NOMO-1 treated with dmso at 0.1 percent for 144 hours (cell line): ENCODE results near the gene MPL.
A peak's percentile ranks its signal among the peaks of the same experiment; 100 is the strongest.
"Not testable (repeated sequence)": the region's sequence is repeated elsewhere in the genome, so short reads cannot be mapped to it uniquely, and the experiment has no call there.

Source experiments
- DNase-seq: peaks from one replicate; lab custom pipeline; 2025; ENCODE audit not compliant: unreplicated experiment; lab: John Stamatoyannopoulos, UW

MPL gene

DNA sequence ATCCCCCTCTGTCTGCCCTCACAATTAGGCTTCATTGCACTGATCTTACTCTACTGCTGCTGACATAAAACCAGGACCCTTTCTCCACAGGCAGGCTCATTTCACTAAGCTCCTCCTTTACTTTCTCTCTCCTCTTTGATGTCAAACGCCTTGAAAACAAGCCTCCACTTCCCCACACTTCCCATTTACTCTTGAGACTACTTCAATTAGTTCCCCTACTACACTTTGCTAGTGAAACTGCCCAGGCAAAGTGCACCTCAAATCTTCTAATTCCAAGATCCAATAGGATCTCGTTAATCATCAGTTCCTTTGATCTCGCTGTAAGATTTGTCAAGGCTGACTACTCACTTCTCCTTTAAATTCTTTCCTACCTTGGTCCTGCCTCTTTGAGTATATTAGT is 15.3 kb downstream of the MPL start:
- DNase-seq: no peak

DNA sequence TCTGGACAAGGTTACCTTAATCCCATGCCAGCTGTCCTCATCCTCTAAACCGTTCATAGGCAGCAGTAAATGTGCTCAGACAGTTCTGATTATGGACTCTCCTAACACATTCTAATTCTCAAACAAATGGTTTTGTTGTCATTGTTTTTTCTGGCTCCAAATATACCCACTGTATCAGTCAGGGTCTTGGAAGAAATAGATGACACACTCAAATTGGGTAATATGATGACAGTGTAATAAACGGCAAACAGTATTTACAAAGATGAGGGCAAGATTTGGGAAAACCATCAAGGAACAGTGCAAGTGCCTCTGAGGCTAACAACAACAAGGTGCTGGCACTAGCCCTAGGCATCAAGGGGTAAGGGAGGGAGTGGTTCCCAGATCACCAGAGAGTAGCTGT is 16.9 kb downstream of the MPL start:
- no peak for DNase-seq

DNA sequence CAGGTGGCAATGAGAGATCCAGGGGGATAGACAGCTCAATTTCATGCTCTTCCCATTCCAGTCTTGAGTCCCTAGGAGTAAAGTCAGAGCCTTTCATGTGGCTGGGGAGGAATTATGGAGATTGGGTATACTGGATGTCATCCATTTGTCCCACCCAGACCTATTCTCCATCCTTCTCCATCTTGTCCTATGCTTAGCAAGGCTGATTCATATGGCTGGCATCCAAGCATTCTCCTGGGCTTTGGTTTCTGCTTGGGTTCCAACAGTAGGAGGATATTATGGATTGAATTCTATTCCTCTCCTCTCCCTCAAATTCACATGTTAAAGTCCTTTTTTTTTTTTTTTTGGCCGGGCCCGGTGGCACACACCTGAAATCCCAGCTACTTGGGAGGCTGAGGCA is 17.3 kb downstream of the MPL start:
- no peak for DNase-seq

DNA sequence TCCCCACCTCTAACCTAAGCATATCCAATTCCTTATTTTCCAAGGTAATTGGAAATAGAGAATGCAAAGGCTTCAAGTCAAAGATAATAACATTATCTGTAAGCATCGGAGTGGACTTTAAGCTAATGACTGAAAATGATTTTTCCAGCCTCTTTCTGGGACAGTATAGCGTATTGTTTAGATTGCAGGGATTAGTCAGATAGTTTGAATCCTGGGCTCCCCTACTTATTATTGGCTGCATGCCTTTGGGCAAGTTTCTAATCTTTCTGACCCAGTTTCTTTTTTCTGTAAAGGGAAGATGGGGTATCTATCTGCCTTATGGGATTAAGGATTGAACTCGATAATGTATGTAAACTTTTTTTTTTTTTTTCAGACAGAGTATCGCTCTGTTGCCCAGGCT is 19.6 kb downstream of the MPL start:
- DNase-seq: no peak

DNA sequence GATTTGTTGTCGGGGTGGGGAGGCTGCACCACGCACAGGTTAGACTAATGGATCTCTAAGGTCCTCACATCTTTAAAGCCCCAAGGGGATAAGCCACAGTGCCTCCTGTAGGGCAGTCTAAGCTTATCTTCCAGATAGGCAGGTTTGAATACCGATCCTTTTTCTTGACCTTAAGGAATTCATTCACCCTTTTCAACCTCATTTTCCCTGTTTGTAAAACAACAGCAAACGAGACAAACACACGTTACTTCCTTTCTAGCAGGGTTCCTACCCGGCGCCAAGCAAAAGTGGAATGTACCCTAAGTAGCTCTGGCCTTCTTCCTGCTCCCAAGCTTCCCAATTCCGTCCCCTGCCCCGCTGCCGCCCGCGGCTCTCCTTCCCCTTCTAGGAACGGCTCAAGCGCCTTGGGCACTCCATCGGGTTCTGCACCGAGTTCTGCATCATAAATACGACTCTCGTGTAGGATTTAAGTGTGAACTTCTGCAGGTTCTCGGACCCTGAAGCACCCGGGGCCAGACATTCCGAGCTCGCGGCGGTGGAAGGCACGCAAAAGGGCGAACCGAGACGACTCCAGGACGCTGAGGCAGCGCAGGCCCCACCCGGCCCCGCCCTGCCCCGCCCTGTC is 20.6 kb downstream of the MPL start:
- DNase-seq: peak; percentile 31

DNA sequence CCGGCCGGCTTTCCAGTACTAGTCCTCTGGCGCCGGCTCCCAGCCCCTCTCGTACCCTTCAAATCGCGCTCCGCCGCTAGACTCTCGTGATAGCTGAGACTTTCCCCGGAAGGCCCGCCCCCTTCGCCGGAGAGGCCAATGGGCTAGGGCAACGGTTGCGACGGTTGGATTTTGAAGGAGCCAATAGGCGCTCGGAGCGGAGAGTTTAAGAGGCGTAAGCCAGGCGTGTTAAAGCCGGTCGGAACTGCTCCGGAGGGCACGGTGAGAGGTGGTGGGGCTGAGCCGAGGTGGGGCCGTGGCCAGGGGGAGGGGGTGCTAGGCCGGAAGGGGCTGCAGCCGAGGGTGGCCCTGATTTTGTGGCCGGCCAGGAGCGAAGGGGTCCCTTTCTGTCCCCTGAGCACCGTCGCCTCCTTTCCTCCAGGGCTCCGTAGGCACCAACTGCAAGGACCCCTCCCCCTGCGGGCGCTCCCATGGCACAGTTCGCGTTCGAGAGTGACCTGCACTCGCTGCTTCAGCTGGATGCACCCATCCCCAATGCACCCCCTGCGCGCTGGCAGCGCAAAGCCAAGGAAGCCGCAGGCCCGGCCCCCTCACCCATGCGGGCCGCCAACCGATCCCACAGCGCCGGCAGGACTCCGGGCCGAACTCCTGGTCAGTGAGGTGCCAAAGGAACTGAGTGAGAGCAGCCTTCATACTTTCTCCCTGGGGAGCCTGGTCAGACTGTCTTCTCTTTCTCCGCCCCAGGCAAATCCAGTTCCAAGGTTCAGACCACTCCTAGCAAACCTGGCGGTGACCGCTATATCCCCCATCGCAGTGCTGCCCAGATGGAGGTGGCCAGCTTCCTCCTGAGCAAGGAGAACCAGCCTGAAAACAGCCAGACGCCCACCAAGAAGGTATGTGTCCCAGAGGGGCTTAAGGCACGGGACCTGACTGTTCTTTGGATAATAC is 21.4 kb downstream of the MPL start, which contains the start of gene CDC20:
Gene CDC20, plus strand, starts transcription at position 236 of the 948 bp plus-strand sequence. Its CDS starts 235 bp downstream, at position 471.
- peak; percentile 98 for DNase-seq

DNA sequence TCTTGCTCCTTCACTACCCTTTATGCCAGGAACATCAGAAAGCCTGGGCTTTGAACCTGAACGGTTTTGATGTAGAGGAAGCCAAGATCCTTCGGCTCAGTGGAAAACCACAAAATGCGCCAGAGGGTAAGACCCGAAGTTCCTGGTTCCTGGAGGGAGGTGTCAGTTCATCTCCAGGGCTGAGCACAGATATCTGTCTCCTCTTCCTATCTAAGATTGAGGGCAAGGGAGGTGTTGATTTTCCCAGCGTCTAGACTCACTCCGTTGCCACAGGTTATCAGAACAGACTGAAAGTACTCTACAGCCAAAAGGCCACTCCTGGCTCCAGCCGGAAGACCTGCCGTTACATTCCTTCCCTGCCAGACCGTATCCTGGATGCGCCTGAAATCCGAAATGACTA is 22.1 kb downstream of the MPL start:
- DNase-seq: no peak

DNA sequence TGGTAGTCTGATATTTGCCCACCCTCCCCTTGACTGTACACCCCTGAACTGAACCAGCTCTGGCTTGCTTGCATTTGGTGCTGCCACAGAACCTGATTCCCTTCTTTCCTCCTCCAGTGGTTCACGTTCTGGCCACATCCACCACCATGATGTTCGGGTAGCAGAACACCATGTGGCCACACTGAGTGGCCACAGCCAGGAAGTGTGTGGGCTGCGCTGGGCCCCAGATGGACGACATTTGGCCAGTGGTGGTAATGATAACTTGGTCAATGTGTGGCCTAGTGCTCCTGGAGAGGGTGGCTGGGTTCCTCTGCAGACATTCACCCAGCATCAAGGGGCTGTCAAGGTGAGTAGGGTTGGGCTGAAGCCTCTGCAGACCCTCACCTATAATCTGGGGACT is 23.0 kb downstream of the MPL start:
- DNase-seq: no peak

DNA sequence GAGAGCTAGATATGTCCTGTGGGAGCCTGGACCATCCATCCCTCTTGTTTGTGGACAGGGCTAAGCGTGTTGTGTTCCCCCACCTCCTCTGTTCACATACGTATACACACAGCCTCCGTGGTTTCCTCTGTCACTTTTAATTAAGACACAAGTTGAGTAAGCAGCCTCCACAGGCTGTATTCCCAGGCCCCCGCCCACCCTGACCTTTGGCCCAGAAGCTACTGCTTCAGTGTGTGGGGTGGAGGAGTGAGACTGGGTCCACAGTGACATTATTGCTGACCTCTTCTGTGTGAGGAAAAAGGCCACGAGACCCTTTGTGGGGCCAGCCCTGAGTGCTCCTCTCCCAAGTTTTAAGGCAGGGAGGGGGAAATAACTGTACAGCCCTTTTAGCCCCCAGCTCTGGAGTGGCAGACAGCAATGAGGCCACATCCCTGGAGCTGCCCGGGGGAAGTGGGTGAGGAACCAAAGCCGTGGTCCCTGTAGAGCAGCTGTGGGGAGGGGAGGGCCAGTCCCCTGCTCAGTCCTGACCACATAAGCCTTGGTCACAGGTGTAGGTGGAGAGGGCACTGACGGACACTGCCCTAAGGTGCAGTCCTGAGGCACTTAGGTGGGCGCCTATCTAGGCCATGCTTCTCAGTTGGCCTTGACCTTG is 25.8 kb downstream of the MPL start:
- no peak for DNase-seq

DNA sequence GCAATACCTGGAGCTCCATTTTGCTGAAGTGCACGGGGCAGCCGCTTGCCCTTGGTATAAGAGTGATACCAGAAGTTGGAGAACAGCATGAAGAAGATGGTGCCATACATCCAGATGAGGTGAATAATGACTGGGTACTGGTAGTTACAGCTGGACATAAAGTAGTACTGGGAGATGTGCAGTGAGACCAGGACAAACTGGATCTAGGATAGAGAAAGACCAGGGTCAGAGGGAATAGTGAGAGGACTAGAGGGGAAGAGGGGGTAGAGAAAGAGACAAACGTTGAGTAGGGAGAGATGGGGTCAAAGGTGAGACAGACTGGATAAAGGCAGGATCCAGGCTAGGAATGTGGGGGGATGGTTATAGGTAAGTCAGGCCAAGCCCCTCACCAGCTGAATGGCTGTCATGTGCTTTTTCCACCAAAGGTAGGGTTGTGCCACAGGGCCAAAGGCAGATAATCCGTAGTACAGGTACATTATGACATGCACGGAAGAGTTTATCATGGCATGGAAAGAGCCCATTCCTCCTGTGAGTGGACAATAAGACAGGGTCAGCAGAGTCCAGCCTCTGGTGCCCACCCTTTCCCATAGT is 26.4 kb downstream of the MPL start:
- no peak for DNase-seq

DNA sequence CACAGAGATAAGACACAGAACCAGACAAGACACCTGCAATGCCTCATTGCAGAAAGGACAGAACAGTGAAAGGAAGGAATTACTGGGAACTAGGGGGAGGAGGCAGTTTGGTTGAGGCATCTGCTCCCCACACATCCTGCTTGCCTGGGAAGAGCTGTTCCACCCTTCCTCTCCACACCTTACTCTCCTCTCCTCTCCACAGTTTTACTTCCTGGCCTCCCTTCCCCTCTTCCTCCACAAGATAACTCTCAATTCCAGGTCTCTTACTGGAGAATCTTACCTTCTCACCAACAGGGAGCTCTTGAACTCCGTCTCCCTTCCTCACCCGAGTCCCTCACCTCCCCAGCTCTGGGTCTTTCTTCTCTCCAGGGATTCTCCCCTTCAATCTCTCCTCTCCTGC is 28.1 kb downstream of the MPL start:
- no peak for DNase-seq

DNA sequence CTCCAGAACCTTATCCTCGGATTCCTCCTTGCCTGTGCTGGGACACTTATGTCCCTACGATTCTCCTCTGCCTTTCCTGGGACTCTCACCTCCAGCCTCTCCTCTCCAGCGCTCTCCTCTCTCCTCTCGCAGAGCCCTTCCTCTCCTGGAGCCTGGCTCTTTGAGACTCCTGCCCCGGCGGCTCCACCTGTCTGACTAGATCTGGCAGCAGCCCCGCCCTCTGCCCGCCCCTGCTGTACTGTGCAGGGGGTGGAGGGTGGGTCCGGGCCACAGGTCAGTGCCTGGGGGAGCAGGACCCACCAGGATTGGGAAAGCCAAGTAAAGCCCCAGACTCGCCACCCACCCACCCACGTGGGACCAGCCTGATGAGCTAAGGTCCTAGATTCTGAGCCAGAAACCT is 28.6 kb downstream of the MPL start:
- DNase-seq: no peak

DNA sequence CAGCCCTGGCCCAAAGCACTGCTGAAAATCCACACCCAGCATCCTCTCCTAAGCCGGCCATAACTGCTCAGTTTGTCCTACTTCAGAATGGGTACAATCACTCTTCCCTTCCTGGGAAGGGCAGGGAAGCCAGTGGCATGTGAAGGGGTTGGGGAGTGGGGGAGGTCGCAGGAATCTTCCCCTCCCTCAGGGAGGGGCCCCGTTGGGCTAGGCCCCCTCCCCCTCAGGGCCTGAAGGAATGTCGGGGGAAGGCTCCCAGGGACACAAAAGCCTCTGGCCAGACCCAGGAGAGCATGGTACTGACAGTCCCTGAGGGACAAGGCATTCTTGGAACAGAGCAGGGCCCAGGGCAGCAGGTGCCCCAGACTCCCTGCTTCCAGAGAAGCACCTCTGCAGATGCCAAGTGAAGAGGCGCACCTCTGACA is 29.0 kb downstream of the MPL start:
- DNase-seq: no peak

DNA sequence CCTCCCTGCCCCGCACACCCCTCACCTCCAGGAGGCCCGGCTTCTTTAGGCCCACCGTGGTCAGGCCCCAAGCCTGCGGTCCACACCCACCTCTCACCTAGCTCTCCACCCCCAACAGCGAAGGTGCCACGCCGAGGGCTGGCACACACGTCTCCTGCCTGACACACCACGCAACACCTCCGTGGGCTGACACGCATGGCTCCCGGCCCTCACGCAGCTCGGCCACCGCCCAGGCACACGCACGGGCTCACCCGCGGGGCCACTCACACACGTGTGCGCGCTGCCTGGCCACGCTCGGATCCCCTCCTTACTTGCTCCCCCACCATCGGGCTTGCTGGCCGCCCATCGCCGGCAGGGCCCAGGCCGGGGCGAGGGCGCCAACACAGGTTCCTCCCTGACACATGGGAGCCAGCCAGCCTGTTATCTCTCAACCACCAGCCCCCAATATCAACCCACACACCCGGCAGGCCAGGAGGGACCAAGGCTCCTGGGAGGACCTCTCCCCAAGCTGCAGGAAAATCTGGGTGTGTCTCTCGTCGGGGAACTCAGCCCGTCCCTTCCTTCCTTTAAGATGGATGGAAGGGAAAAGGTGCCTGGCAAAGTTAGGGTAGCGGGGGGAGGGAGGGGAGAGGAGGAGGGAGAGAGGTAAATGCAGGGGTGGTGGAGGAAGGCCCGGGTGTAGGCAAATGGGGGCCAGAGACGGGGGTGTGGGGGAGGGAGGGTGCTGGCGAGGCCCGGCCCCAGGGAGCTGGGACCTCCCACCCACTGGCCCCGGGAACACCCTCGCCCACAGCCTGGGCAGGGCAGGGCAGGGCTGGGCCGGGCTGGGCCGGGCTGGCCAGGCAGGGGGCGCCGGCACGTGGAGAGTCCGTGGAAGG is 29.6 kb downstream of the MPL start:
- no peak for DNase-seq

DNA sequence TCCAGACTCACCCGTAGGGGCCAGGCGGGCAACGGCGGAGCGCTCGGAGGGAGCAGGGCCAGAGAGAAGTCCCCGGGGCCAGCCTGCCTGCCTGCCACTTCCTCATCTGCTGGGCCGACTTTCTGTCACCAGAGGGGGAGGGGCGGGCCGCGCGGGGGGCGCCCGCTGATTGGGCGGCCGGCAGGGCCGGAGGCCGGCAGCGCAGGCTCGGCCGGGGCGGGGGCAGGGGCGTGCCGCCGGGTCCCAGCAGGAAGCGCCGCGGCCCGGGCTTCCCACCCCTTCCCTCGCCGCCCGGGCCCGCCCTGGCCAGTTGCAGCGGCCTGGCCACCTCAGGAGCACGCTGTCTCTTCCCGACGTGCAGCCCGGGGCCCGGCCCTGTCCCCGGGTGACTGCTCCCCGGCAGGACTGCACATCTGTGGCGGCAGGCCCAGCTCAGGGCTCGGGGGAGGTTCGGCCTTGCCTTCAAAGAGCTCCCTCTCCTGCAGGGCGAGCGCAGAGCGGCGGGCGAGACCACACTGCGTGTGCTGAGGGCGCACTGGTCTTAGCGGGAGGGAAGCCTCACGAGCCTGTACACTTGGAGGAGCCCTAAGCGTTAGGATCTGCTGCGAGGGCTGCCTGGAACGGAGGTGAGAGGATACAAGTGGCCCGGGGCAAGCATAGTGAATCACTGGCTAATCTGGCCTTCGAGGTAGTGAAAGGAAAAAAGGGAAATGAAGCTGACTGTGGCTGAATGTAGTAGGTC is 30.5 kb downstream of the MPL start, which contains the start of gene ELOVL1:
Gene ELOVL1, minus strand, starts transcription at position 108 of the 742 bp plus-strand sequence. CDS start 2,402 bp downstream, outside the sequence.
- DNase-seq: peak; percentile 89

DNA sequence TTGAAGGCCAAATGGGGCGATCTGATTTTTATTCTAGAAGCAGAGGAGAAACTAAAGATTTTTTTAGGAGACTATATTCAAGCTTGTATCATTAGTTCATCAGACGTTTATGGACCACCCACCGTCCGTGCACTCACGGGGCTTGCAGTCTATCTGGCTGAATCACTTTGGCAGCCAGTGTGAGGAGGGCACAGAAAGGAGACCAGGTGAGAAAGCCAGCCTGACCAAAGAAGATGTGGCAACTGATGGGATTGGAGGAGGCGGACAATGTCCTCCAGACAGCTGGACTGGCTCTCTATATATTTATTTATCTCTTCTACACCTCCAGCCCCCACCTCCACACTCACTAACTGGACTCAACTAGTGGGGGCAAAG is 31.0 kb downstream of the MPL start:
- no peak for DNase-seq

DNA sequence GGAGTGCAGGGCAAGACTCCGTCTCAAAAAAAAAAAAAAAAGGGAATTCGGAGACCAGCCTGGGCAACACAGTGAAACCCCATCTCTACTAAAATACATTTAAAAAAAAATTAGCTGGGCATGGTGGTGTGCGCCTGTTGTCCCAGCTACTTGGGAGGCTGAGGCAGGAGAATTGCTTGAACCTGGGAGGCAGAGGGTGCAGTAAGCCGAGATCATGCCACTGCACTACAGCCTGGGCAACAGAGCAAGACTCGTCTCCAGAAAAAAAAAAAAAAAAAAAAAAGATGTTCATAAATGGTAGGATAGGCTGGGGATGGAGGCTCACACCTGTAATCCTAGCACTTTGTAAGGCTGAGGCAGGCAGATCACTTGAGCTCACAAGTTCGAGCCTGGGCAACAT is 32.2 kb downstream of the MPL start:
- DNase-seq: not testable (repeated sequence)

DNA sequence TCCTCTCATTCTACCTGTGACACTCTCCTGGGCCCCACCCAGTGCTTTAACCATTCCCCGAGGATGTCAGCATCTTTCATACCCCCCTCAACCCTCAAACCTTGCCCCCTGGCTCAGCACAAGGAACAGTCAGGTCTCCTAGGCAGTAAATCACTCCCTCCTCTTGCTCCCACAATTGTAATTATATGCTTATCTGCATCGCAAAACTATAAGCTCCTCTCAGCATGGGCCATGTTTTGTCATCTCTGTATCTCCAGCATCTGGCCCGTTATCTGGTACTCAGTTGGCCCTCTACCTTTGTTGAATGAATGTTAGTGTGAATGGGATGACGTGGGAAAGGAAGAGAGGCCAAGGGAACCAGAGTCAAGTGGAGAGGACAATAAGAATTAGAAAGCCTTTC is 32.9 kb downstream of the MPL start:
- no peak for DNase-seq

DNA sequence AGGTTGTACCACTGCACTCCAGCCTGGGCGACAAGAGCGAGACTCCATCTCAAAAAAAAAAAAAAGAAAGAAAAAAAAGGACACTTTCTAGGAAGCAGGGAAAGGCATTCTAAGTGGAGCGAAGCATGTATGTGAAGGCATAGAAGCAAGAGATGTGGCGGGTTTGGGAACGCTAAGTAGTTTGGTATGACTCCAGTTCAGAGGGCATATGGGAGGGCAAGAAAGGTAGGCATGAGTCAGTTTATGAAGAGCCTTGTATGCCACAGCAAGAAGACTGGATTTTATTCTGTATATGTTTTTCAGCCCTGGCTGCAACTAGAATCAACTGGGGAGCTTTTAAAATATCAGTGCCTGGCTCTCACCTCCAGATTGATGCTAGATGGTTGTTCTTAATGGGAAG is 34.6 kb downstream of the MPL start:
- DNase-seq: no peak
